ENCODE measurements around the gene KRT82.
"Not testable (repeated sequence)": the region's sequence is repeated elsewhere in the genome, so short reads cannot be mapped to it uniquely, and the experiment has no call there.

The KRT82 gene

GRCh38 chr12:52360106-52360662 lies 46.0 kb downstream of the KRT82 start:
- no peak for DNase-seq (ENCODE audit: low read depth)

GRCh38 chr12:52359621-52360061 lies 46.5 kb downstream of the KRT82 start:
- DNase-seq (ENCODE audit: low read depth), result no peak

GRCh38 chr12:52358575-52359350 lies 47.4 kb downstream of the KRT82 start:
- DNase-seq (ENCODE audit: low read depth), result no peak

GRCh38 chr12:52356762-52357580 lies 49.2 kb downstream of the KRT82 start:
- no peak for DNase-seq (ENCODE audit: low read depth)

GRCh38 chr12:52356031-52356761 lies 49.9 kb downstream of the KRT82 start:
- DNase-seq (ENCODE audit: low read depth), result no peak

- no peak for DNase-seq (ENCODE audit: low read depth)
Measured at GRCh38 chr12:52355176-52355575, 51.0 kb downstream of the KRT82 start.

- DNase-seq (ENCODE audit: low read depth), result no peak
Measured at GRCh38 chr12:52354200-52354599, 51.9 kb downstream of the KRT82 start.

GRCh38 chr12:52353766-52354165 lies 52.4 kb downstream of the KRT82 start:
- DNase-seq (ENCODE audit: low read depth), result no peak

GRCh38 chr12:52352951-52353350 lies 53.2 kb downstream of the KRT82 start:
- no peak for DNase-seq (ENCODE audit: low read depth)

- no peak for DNase-seq (ENCODE audit: low read depth)
Measured at GRCh38 chr12:52351196-52352059, 54.7 kb downstream of the KRT82 start.

- no peak for DNase-seq (ENCODE audit: low read depth)
Measured at GRCh38 chr12:52350786-52351185, 55.3 kb downstream of the KRT82 start.

GRCh38 chr12:52350021-52350620 lies 56.0 kb downstream of the KRT82 start:
- DNase-seq (ENCODE audit: low read depth), result no peak

GRCh38 chr12:52349196-52349595 lies 56.9 kb downstream of the KRT82 start:
- no peak for DNase-seq (ENCODE audit: low read depth)

GRCh38 chr12:52347551-52348510 lies 58.3 kb downstream of the KRT82 start:
- no peak for DNase-seq (ENCODE audit: low read depth)

- no peak for DNase-seq (ENCODE audit: low read depth)
Measured at GRCh38 chr12:52347016-52347415, 59.1 kb downstream of the KRT82 start.

GRCh38 chr12:52346593-52346992 lies 59.5 kb downstream of the KRT82 start:
- DNase-seq (ENCODE audit: low read depth), result no peak

GRCh38 chr12:52345041-52345440 lies 61.1 kb downstream of the KRT82 start:
- DNase-seq (ENCODE audit: low read depth), result not testable (repeated sequence)

GRCh38 chr12:52344111-52344510 lies 62.0 kb downstream of the KRT82 start:
- DNase-seq (ENCODE audit: low read depth), result no peak
